Measurements from ENCODE around the gene GRIA1. TPM values are rescaled to one million over a fixed set of nuclear protein-coding genes. Genes with fewer than 3 reads are reported as not detected.
A peak's percentile ranks its signal among the peaks of the same experiment; 100 is the strongest.

The GRIA1 gene
- total RNA-seq, 2 donors from 2014 or later = 12.4 to 39.0 TPM

- Histone ChIP-seq H3K9me3 (no peaks in the 10 kb centered on the region), H3K4me1 (ENCODE audit: control insufficient read depth in 1 of 2, low read depth in 2 of 2) (peaks cover 4 to 12% of the 10 kb centered on the region in 2 donors), H3K36me3 (no peaks in the 10 kb centered on the region), H3K4me3 (no peak overlapping the region), H3K27ac (no peak overlapping the region), H3K27me3 (replicated peaks; ENCODE audit: insufficient read depth) (no peaks in the 10 kb centered on the region)
- no peak for DNase-seq (ENCODE audit: low spot score)
- no peak for ATAC-seq (ENCODE audit: insufficient number of reproducible peaks, low FRiP score, low read depth)
- TF ChIP-seq, protein P1, sequence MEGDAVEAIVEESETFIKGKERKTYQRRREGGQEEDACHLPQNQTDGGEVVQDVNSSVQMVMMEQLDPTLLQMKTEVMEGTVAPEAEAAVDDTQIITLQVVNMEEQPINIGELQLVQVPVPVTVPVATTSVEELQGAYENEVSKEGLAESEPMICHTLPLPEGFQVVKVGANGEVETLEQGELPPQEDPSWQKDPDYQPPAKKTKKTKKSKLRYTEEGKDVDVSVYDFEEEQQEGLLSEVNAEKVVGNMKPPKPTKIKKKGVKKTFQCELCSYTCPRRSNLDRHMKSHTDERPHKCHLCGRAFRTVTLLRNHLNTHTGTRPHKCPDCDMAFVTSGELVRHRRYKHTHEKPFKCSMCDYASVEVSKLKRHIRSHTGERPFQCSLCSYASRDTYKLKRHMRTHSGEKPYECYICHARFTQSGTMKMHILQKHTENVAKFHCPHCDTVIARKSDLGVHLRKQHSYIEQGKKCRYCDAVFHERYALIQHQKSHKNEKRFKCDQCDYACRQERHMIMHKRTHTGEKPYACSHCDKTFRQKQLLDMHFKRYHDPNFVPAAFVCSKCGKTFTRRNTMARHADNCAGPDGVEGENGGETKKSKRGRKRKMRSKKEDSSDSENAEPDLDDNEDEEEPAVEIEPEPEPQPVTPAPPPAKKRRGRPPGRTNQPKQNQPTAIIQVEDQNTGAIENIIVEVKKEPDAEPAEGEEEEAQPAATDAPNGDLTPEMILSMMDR (IDR thresholded peaks at IDR 0.05) = no peak
Observed at GRCh38 chr5:153797484-153797883, 307.0 kb downstream of the GRIA1 start.

- Histone ChIP-seq H3K27me3 (replicated peaks; ENCODE audit: insufficient read depth) (no peaks in the 10 kb centered on the region), H3K4me3 (no peak overlapping the region), H3K36me3 (no peaks in the 10 kb centered on the region), H3K27ac (peak overlapping the region; percentile 33 to 68), H3K9me3 (no peaks in the 10 kb centered on the region), H3K4me1 (ENCODE audit: control insufficient read depth in 1 of 2, low read depth in 2 of 2) (peaks cover 4 to 12% of the 10 kb centered on the region in 2 donors)
- TF ChIP-seq, protein P1 (IDR thresholded peaks at IDR 0.05) = no peak
- ATAC-seq (ENCODE audit: insufficient number of reproducible peaks, low FRiP score, low read depth) = no peak
- DNase-seq (ENCODE audit: low spot score) = no peak
Observed at GRCh38 chr5:153798830-153799229, 308.4 kb downstream of the GRIA1 start.

DNA sequence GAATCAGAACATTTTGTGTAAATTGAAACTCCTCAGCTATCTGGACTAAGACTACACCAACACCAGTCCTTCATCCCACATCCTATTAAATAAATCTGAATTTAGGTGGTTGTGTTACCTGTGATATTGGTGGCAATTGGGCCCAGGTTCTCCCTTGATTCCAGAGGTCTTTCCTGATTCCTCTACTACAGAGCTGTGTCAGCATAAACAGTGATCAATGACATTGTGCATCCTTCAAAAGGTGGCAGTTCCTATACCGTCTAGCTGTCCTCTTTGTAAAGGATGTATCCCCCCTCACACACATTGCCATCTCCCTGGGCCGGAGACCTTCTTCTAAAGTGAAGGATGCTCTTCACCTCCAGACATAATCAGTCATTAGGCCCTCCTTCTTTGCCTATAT lies 309.0 kb downstream of the GRIA1 start:
- H3K27me3 ChIP-seq (replicated peaks; ENCODE audit: insufficient read depth) = no peaks in the 10 kb centered on the region
- no peak for ATAC-seq (ENCODE audit: insufficient number of reproducible peaks, low FRiP score, low read depth)
- no peaks in the 10 kb centered on the region for H3K36me3 ChIP-seq
- H3K4me3 ChIP-seq = no peak overlapping the region
- no peaks in the 10 kb centered on the region for H3K9me3 ChIP-seq
- TF ChIP-seq, protein P1 (IDR thresholded peaks at IDR 0.05) = no peak
- no peak for DNase-seq (ENCODE audit: low spot score)
- H3K4me1 ChIP-seq (ENCODE audit: control insufficient read depth in 1 of 2, low read depth in 2 of 2) = peaks cover 4 to 12% of the 10 kb centered on the region in 2 donors
- no peak overlapping the region for H3K27ac ChIP-seq

DNA sequence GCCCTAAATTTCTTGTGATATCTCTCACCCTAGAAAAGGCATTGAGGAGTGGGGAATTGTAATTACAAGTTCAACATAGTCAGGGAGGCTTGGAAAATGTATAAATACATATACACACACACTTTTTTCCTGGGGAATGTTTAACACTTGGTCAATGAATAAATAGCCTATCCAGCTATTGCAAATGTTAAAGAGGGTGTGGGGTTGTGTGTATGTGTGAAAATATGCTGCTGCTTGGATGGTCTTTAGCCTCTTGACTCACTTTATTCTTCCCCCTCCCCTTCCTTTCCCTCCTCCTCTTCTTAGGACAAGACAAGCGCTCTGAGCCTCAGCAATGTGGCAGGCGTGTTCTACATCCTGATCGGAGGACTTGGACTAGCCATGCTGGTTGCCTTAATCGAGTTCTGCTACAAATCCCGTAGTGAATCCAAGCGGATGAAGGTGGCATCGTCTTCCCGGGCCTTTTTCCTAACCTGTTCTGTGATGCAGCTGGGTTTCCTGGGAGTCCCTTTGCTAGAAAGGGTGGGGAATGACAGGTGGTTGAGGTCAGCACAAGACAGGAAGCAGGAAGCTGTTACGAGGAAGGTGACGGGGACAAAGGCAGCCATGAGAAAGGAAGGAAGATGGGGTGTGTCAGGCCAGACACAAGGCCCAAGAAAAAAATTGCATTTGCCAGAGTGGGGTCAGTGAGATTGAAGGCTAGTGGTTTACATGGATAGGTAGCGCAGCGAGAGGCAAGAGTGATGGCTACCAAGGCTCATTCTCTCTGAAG lies 311.8 kb downstream of the GRIA1 start:
- Histone ChIP-seq H3K27me3 (replicated peaks; ENCODE audit: insufficient read depth) (no peaks in the 10 kb centered on the region), H3K27ac (no peak overlapping the region), H3K9me3 (no peaks in the 10 kb centered on the region), H3K4me3 (no peak overlapping the region), H3K4me1 (ENCODE audit: control insufficient read depth in 1 of 2, low read depth in 2 of 2) (peaks cover 4 to 12% of the 10 kb centered on the region in 2 donors), H3K36me3 (no peaks in the 10 kb centered on the region)
- DNase-seq (ENCODE audit: low spot score) (no peak), ATAC-seq (ENCODE audit: insufficient number of reproducible peaks, low FRiP score, low read depth) (no peak)
- TF ChIP-seq, protein P1 (IDR thresholded peaks at IDR 0.05) = no peak

DNA sequence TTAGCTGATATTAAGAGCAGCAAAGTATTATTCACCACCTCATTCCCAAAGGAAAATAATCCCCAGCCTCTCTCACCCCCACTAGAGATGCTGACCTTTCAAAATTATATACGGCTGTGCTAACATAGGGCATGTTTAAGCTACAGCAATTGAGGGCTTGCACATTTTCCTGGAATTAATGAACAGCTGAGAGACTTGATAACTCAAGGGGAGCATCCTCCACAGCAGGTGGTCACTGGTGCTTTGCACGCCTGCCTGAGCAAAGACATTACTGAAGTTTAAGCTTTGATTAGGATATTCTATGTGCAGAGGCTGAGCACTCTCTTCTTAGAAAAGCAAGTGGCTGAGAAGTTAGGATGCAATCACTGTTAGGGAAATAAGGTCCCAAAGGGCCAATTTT lies 317.3 kb downstream of the GRIA1 start:
- DNase-seq (ENCODE audit: low spot score) (no peak), ATAC-seq (ENCODE audit: insufficient number of reproducible peaks, low FRiP score, low read depth) (no peak)
- H3K27ac ChIP-seq = no peak overlapping the region
- no peaks in the 10 kb centered on the region for H3K9me3 ChIP-seq
- H3K27me3 ChIP-seq (replicated peaks; ENCODE audit: insufficient read depth) = no peaks in the 10 kb centered on the region
- no peak overlapping the region for H3K4me3 ChIP-seq
- TF ChIP-seq, protein P1 (IDR thresholded peaks at IDR 0.05) = no peak
- H3K4me1 ChIP-seq (ENCODE audit: control insufficient read depth in 1 of 2, low read depth in 2 of 2) = no peaks in the 10 kb centered on the region
- H3K36me3 ChIP-seq = no peaks in the 10 kb centered on the region
